Activated CD8-positive, alpha-beta memory T cell treated with anti-CD3 and anti-CD28 coated beads for 4 hours (primary cell): Measurements from ENCODE around the gene BCL7C.

ENCODE experiments used
- DNase-seq, 2 donors: peaks; one replicate each; pipeline ENCODE4 v3.0.0-alpha.2; 2020; ENCODE audit warnings: low read depth in 2 of 2

BCL7C gene

GRCh38 chr16:30922960-30923535 is 29.2 kb upstream of the BCL7C start:
- DNase-seq = peak; percentile 89 to 93

- peak; percentile 99 to 100 for DNase-seq
These were observed 28.6 kb upstream of the BCL7C start for GRCh38 chr16:30922420-30922959.

- DNase-seq = peak; percentile 79
These were observed 28.0 kb upstream of the BCL7C start for GRCh38 chr16:30921748-30922419.

- no peak for DNase-seq
These were observed 27.5 kb upstream of the BCL7C start for GRCh38 chr16:30921459-30921747.

GRCh38 chr16:30920891-30921290 is 27.0 kb upstream of the BCL7C start:
- no peak for DNase-seq

- no peak for DNase-seq
These were observed 24.7 kb upstream of the BCL7C start for GRCh38 chr16:30918614-30919013.

GRCh38 chr16:30914830-30915229 is 21.0 kb upstream of the BCL7C start:
- no peak for DNase-seq

GRCh38 chr16:30912794-30913412 is 19.0 kb upstream of the BCL7C start:
- DNase-seq = no peak

GRCh38 chr16:30910427-30911029 is 16.7 kb upstream of the BCL7C start:
- no peak for DNase-seq

- DNase-seq = no peak
These were observed 13.2 kb upstream of the BCL7C start for GRCh38 chr16:30907064-30907463.

GRCh38 chr16:30904114-30904780 is 10.4 kb upstream of the BCL7C start:
- DNase-seq = no peak

- DNase-seq = no peak
These were observed 9.7 kb upstream of the BCL7C start for GRCh38 chr16:30903596-30903995.

- no peak for DNase-seq
These were observed 9.1 kb upstream of the BCL7C start for GRCh38 chr16:30903002-30903401.

GRCh38 chr16:30902029-30902972 is 8.4 kb upstream of the BCL7C start:
- no peak for DNase-seq

- no peak for DNase-seq
These were observed 7.5 kb upstream of the BCL7C start for GRCh38 chr16:30901201-30902028.

GRCh38 chr16:30900588-30900987 is 6.7 kb upstream of the BCL7C start:
- DNase-seq = no peak

- DNase-seq = no peak
These were observed 5.9 kb upstream of the BCL7C start for GRCh38 chr16:30899794-30900193.

GRCh38 chr16:30896889-30897733 is 3.2 kb upstream of the BCL7C start:
- DNase-seq = peak; percentile 40 to 53

- DNase-seq = no peak
These were observed 2.5 kb upstream of the BCL7C start, which contains the start of gene CTF1 for GRCh38 chr16:30896261-30896888. Gene CTF1 (plus strand): TSS chr16:30896614. CDS start chr16:30896644, 30 bp downstream.
